ENCODE measurements around the gene USP10. TPM values are rescaled to one million over a fixed set of nuclear protein-coding genes. Genes with fewer than 3 reads are reported as not detected.

The USP10 gene
- total and polyA plus RNA-seq, 2 donors (not counting 1 experiment from before 2014, with no cell fraction given), result 48.9 to 134 TPM

DNA sequence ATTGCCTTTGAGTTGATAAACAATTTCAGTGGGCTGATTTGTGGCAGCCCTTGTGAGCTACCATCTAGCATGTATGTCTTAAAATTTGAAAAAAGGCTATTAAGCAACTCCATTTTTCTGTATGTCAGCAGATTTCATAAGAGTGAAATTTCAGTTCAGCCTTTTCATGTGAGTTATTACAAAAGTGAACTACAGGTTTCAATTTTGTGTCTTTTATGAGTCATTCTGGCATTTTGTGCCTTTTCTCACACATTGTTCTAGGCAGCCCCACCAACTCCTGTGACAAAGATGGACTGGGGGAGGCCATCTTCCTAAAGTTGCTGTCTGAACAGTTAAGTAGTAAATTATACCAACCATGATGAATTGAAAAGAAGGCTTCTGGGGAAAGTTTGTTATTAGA, 52.1 kb downstream of the USP10 start:
- H3K9me3 Mint-ChIP-seq (ENCODE audit: insufficient read depth), result no peaks in the 10 kb centered on the region
- H3K4me2 ChIP-seq (replicated peaks; ENCODE audit: low read depth, low read length, poor library complexity, severe bottlenecking), result peak overlapping the region; percentile 60
- peak overlapping the region; percentile 67 to 71 for H3K27ac ChIP-seq (ENCODE audit: low read length in 2 of 2)
- H3K36me3 ChIP-seq (replicated peaks in 1 of 2; ENCODE audit: control extremely low read depth in 1 of 2, control insufficient read depth in 1 of 2, extremely low read depth in 1 of 2, insufficient read depth in 2 of 2, low read length in 1 of 2), result peaks cover 0 to 18% of the 10 kb centered on the region in 2 experiments
- no peaks in the 10 kb centered on the region for H3K27me3 Mint-ChIP-seq
- H3K4me3 Mint-ChIP-seq, result peak overlapping the region; percentile 56
- peak overlapping the region; percentile 79 for H3K27ac Mint-ChIP-seq
- peaks cover 27% of the 10 kb centered on the region for H4K20me1 ChIP-seq (ENCODE audit: control insufficient read depth, insufficient read depth, low read length, poor library complexity, severe bottlenecking)
- H3K9me3 ChIP-seq (ENCODE audit: control extremely low read depth in 1 of 3, control insufficient read depth in 2 of 3, insufficient read depth in 1 of 3, low read length in 2 of 3), result no peaks in the 10 kb centered on the region
- ChIA-PET CTCF (interaction anchor here (1.8 to 8.5 kb wide), 6 partner anchors 12 to 219 kb away, joined by 5 to 138 read pairs (median 46); no protein-coding TSS in a partner anchor), POLR2A (no interaction called here)
- no peak overlapping the region for H2AFZ ChIP-seq (ENCODE audit: insufficient read depth, low read depth, low read length, poor library complexity, severe bottlenecking)
- peak overlapping the region; percentile 24 for H3K9ac ChIP-seq (ENCODE audit: low read length)
- H3K27me3 ChIP-seq (replicated peaks in 1 of 4; ENCODE audit: control extremely low read depth in 1 of 4, control insufficient read depth in 3 of 4, insufficient read depth in 4 of 4, low read length in 3 of 4), result no peaks in the 10 kb centered on the region
- TF ChIP-seq, protein P1, sequence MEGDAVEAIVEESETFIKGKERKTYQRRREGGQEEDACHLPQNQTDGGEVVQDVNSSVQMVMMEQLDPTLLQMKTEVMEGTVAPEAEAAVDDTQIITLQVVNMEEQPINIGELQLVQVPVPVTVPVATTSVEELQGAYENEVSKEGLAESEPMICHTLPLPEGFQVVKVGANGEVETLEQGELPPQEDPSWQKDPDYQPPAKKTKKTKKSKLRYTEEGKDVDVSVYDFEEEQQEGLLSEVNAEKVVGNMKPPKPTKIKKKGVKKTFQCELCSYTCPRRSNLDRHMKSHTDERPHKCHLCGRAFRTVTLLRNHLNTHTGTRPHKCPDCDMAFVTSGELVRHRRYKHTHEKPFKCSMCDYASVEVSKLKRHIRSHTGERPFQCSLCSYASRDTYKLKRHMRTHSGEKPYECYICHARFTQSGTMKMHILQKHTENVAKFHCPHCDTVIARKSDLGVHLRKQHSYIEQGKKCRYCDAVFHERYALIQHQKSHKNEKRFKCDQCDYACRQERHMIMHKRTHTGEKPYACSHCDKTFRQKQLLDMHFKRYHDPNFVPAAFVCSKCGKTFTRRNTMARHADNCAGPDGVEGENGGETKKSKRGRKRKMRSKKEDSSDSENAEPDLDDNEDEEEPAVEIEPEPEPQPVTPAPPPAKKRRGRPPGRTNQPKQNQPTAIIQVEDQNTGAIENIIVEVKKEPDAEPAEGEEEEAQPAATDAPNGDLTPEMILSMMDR (IDR thresholded peaks at IDR 0.05), result no peak
- no peak for TF ChIP-seq EZH2 (IDR thresholded peaks at IDR 0.05; ENCODE audit: borderline replicate concordance, insufficient read depth, low read depth, low read length, poor library complexity, severe bottlenecking)
- intact Hi-C loops (cut with micrococcal nuclease), result no loop called here
- peaks cover 65% of the 10 kb centered on the region for H3K4me1 Mint-ChIP-seq
- peaks cover 36 to 47% of the 10 kb centered on the region in 2 donors for H3K4me1 ChIP-seq (ENCODE audit: control insufficient read depth in 2 of 2, insufficient read depth in 2 of 2, low read length in 2 of 2)
- peaks cover 96% of the 10 kb centered on the region for H3K79me2 ChIP-seq (ENCODE audit: control insufficient read depth, insufficient read depth, low read length)
- ATAC-seq (ENCODE audit: low read depth), result no peak
- DNase-seq, result no peak
- H3K4me3 ChIP-seq (ENCODE audit: control extremely low read depth in 1 of 5, extremely low read depth in 1 of 5, insufficient read depth in 1 of 5, low read depth in 2 of 5, low read length in 4 of 5), result no peak overlapping the region

DNA sequence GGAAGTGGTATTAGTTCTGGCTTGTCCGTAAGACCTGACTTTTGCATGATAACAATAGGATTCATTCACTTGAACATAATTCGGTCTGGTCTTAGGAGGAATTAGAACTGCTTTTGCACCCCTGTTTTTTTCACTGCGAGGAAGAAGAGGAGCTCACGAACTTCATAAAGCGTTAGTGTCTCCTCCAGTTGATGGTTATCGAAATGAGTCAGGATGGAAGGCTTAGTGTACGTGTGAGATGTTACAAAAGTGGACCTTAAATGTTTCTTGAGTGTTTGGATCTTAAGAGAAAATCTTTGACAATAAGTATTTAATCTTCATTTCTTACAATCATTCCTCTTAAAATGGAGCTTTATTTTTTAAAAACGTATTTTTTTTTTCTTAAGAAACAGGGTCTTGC, 52.8 kb downstream of the USP10 start:
- 72% methylated on average over 4 of the region's 8 CpGs for WGBS (ENCODE audit: insufficient coverage)
- H2AFZ ChIP-seq (ENCODE audit: insufficient read depth, low read depth, low read length, poor library complexity, severe bottlenecking), result no peak overlapping the region
- no peak overlapping the region for H3K4me3 Mint-ChIP-seq
- peaks cover 36 to 47% of the 10 kb centered on the region in 2 donors for H3K4me1 ChIP-seq (ENCODE audit: control insufficient read depth in 2 of 2, insufficient read depth in 2 of 2, low read length in 2 of 2)
- H3K9me3 Mint-ChIP-seq (ENCODE audit: insufficient read depth), result no peaks in the 10 kb centered on the region
- POLR2A ChIA-PET, result interaction anchor here (0.6 kb wide), 1 partner anchor 195 kb away, joined by 4 read pairs; no protein-coding TSS in a partner anchor
- peaks cover 0 to 14% of the 10 kb centered on the region in 2 experiments for H3K36me3 ChIP-seq (replicated peaks in 1 of 2; ENCODE audit: control extremely low read depth in 1 of 2, control insufficient read depth in 1 of 2, extremely low read depth in 1 of 2, insufficient read depth in 2 of 2, low read length in 1 of 2)
- peaks cover 95% of the 10 kb centered on the region for H3K79me2 ChIP-seq (ENCODE audit: control insufficient read depth, insufficient read depth, low read length)
- no peak for ATAC-seq (ENCODE audit: low read depth)
- no peaks in the 10 kb centered on the region for H3K27me3 ChIP-seq (replicated peaks in 1 of 4; ENCODE audit: control extremely low read depth in 1 of 4, control insufficient read depth in 3 of 4, insufficient read depth in 4 of 4, low read length in 3 of 4)
- H3K27ac ChIP-seq (ENCODE audit: low read length in 2 of 2), result no peak overlapping the region
- H3K27me3 Mint-ChIP-seq, result no peaks in the 10 kb centered on the region
- H3K9ac ChIP-seq (ENCODE audit: low read length), result no peak overlapping the region
- peaks cover 32% of the 10 kb centered on the region for H4K20me1 ChIP-seq (ENCODE audit: control insufficient read depth, insufficient read depth, low read length, poor library complexity, severe bottlenecking)
- TF ChIP-seq, protein P1 (IDR thresholded peaks at IDR 0.05), result no peak
- no peak for TF ChIP-seq EZH2 (IDR thresholded peaks at IDR 0.05; ENCODE audit: borderline replicate concordance, insufficient read depth, low read depth, low read length, poor library complexity, severe bottlenecking)
- H3K4me1 Mint-ChIP-seq, result peaks cover 65% of the 10 kb centered on the region
- CTCF ChIA-PET, result interaction anchor here (0.8 to 8.5 kb wide), 9 partner anchors 10 to 247 kb away, joined by 3 to 138 read pairs (median 16); no protein-coding TSS in a partner anchor
- intact Hi-C loops (cut with micrococcal nuclease), result no loop called here
- no peaks in the 10 kb centered on the region for H3K9me3 ChIP-seq (ENCODE audit: control extremely low read depth in 1 of 3, control insufficient read depth in 2 of 3, insufficient read depth in 1 of 3, low read length in 2 of 3)
- DNase-seq, result no peak
- no peak overlapping the region for H3K4me2 ChIP-seq (replicated peaks; ENCODE audit: low read depth, low read length, poor library complexity, severe bottlenecking)
- no peak overlapping the region for H3K4me3 ChIP-seq (ENCODE audit: control extremely low read depth in 1 of 5, extremely low read depth in 1 of 5, insufficient read depth in 1 of 5, low read depth in 2 of 5, low read length in 4 of 5)
- H3K27ac Mint-ChIP-seq, result no peak overlapping the region

All from B cell (primary cell).